H1 (cell line): ENCODE data around the gene KRT1. TPM values are rescaled to one million over a fixed set of nuclear protein-coding genes. Genes with fewer than 3 reads are reported as not detected.

Experiments used
- CTCF ChIA-PET: fragments of 300-600 bp; sonication (Branson Sonifier 250); formaldehyde crosslinking; loops from one replicate; lab custom pipeline; 2021; ENCODE audit not compliant: partially characterized antibody; lab: Charles Lee
- POLR2A ChIA-PET: fragments of 300-600 bp; sonication (Branson Sonifier 250); formaldehyde crosslinking; loops from one replicate; lab custom pipeline; 2021; ENCODE audit warnings: inconsistent platforms; ENCODE audit not compliant: partially characterized antibody; lab: Charles Lee
- DNase-seq, 2 experiments: peaks; one replicate each; pipeline versions ENCODE4 v3.0.0 to v3.0.0-alpha.2; 2010 to 2022; ENCODE audit warnings: low spot score in 2 of 2, low read depth in 1 of 2, mixed read lengths in 1 of 2
- FAIRE-seq: peaks from 2 replicates; lab custom pipeline; 2011; peaks lifted over from hg19 to GRCh38; lab: Jason Lieb, UNC
- H2AFZ ChIP-seq: 2 replicates; pipeline ENCODE4 v1.8.1; 2012; ENCODE audit warnings: low read length, inconsistent platforms
- H2AK5ac ChIP-seq: 2 replicates; pipeline ENCODE4 v1.6.1; 2013; ENCODE audit warnings: low read depth, low read length
- H2BK120ac ChIP-seq: replicated peaks from 2 replicates; pipeline ENCODE3; 2013; ENCODE audit warnings: low read depth, low read length, inconsistent platforms
- H2BK12ac ChIP-seq: 2 replicates; pipeline ENCODE4 v1.6.1; 2013; ENCODE audit warnings: low read depth, low read length
- H2BK15ac ChIP-seq: 2 replicates; pipeline ENCODE4 v1.6.1; 2013; ENCODE audit warnings: low read length
- H2BK20ac ChIP-seq: 2 replicates; pipeline ENCODE4 v1.6.1; 2013; ENCODE audit warnings: low read length
- H2BK5ac ChIP-seq: 2 replicates; pipeline ENCODE4 v1.6.1; 2013; ENCODE audit warnings: low read depth, low read length
- H3K14ac ChIP-seq: 2 replicates; pipeline ENCODE4 v1.6.1; 2013; ENCODE audit warnings: inconsistent platforms; ENCODE audit not compliant: insufficient read length
- H3K18ac ChIP-seq: 2 replicates; pipeline ENCODE4 v1.6.1; 2013; ENCODE audit warnings: low read length; ENCODE audit errors: extremely low read depth
- H3K23ac ChIP-seq: 2 replicates; pipeline ENCODE4 v1.6.1; 2013; ENCODE audit warnings: inconsistent platforms; ENCODE audit not compliant: insufficient read length
- H3K23me2 ChIP-seq: 2 replicates; pipeline ENCODE4 v1.6.1; 2013; ENCODE audit warnings: low read depth, low read length
- H3K27ac ChIP-seq: 2 replicates; pipeline ENCODE4 v1.6.1; 2011; ENCODE audit warnings: low read depth, low read length, inconsistent platforms
- H3K27me3 ChIP-seq, 4 experiments: replicated peaks in 1 of 4; 1 replicate in 1 of 4; 2 replicates in 3 of 4; pipeline versions ENCODE4 v1.6.1 to v1.8.1; 2011 to 2013; ENCODE audit warnings: low read length in 3 of 4, mild to moderate bottlenecking in 3 of 4, inconsistent platforms in 2 of 4, mixed read lengths in 2 of 4, moderate library complexity in 1 of 4; ENCODE audit not compliant: control insufficient read depth in 3 of 4, insufficient read depth in 3 of 4; ENCODE audit errors: extremely low read depth in 1 of 4
- H3K36me3 ChIP-seq, 4 experiments: 2 replicates each; pipeline versions ENCODE4 v1.6.1 to v1.8.1; 2011 to 2013; ENCODE audit warnings: mild to moderate bottlenecking in 4 of 4, low read length in 3 of 4, moderate library complexity in 2 of 4, control low read depth in 1 of 4, inconsistent platforms in 1 of 4; ENCODE audit not compliant: insufficient read depth in 4 of 4, control insufficient read depth in 2 of 4
- H3K4ac ChIP-seq: replicated peaks from 2 replicates; pipeline ENCODE3; 2013; ENCODE audit warnings: low read length, low read depth, mixed read lengths, inconsistent platforms; ENCODE audit not compliant: insufficient read length
- H3K4me1 ChIP-seq, 4 experiments: replicated peaks in 1 of 4; 1 replicate in 1 of 4; 2 replicates in 3 of 4; pipeline versions ENCODE4 v1.6.1 to v1.8.1; 2011 to 2013; ENCODE audit warnings: low read length in 3 of 4, inconsistent platforms in 2 of 4, mixed read lengths in 1 of 4; ENCODE audit not compliant: insufficient read depth in 4 of 4, control insufficient read depth in 3 of 4
- H3K4me2 ChIP-seq, 2 experiments: 2 replicates each; pipeline versions ENCODE4 v1.6.1 to v1.8.1; 2011 to 2013; ENCODE audit warnings: low read depth in 2 of 2, low read length in 2 of 2, control low read depth in 1 of 2, inconsistent platforms in 1 of 2, mild to moderate bottlenecking in 1 of 2; ENCODE audit not compliant: insufficient read depth in 1 of 2
- H3K4me3 ChIP-seq, 4 experiments: fragments of 200-600, 300-600 bp in 1 of 4; sonication (generic), shearing (Covaris generic), sonication (Bioruptor Twin) in 1 of 4; 2 replicates each; pipeline versions ENCODE4 v1.5.1 to v1.8.1; 2011 to 2016; ENCODE audit warnings: low read length in 4 of 4, low read depth in 3 of 4, control low read depth in 2 of 4, inconsistent platforms in 2 of 4, mild to moderate bottlenecking in 2 of 4, mixed read lengths in 1 of 4, moderate library complexity in 1 of 4; ENCODE audit not compliant: insufficient read depth in 2 of 4; ENCODE audit errors: extremely low read depth in 1 of 4
- H3K56ac ChIP-seq: replicated peaks from 2 replicates; pipeline ENCODE3; 2013; ENCODE audit warnings: low read depth, mild to moderate bottlenecking, mixed read lengths, low read length, inconsistent platforms; ENCODE audit not compliant: insufficient read length
- H3K79me1 ChIP-seq: 2 replicates; pipeline ENCODE4 v1.6.1; 2013; ENCODE audit warnings: low read depth, low read length, control low read depth
- H3K79me2 ChIP-seq, 2 experiments: 2 replicates each; pipeline versions ENCODE4 v1.6.1 to v1.8.1; 2012 to 2013; ENCODE audit warnings: low read length in 2 of 2, mild to moderate bottlenecking in 2 of 2, inconsistent platforms in 1 of 2; ENCODE audit not compliant: insufficient read depth in 2 of 2, control insufficient read depth in 1 of 2
- H3K9ac ChIP-seq, 4 experiments: replicated peaks in 1 of 4; 1 replicate in 1 of 4; 2 replicates in 3 of 4; pipeline versions ENCODE4 v1.6.1 to v1.8.1; 2011 to 2013; ENCODE audit warnings: low read depth in 3 of 4, low read length in 3 of 4, control low read depth in 2 of 4, mild to moderate bottlenecking in 2 of 4, moderate library complexity in 2 of 4, inconsistent platforms in 1 of 4; ENCODE audit errors: extremely low read depth in 1 of 4
- H3K9me3 ChIP-seq, 2 experiments: 2 replicates each; pipeline versions ENCODE4 v1.6.1 to v1.8.1; 2012 to 2013; ENCODE audit warnings: mild to moderate bottlenecking in 2 of 2, moderate library complexity in 2 of 2, control low read depth in 1 of 2, inconsistent platforms in 1 of 2, low read depth in 1 of 2, low read length in 1 of 2, mixed read lengths in 1 of 2; ENCODE audit not compliant: insufficient read depth in 2 of 2
- H4K20me1 ChIP-seq, 2 experiments: replicated peaks in 1 of 2; 2 replicates each; pipeline versions ENCODE3 to v1.8.1; 2011 to 2013; ENCODE audit warnings: inconsistent platforms in 2 of 2, low read length in 2 of 2, mild to moderate bottlenecking in 1 of 2; ENCODE audit not compliant: insufficient read depth in 2 of 2, control insufficient read depth in 1 of 2
- H4K5ac ChIP-seq: 2 replicates; pipeline ENCODE4 v1.6.1; 2013; ENCODE audit warnings: low read length, low read depth, mixed read lengths, inconsistent platforms; ENCODE audit not compliant: insufficient read length
- H4K8ac ChIP-seq: 2 replicates; pipeline ENCODE4 v1.8.0; 2013; ENCODE audit warnings: mild to moderate bottlenecking, moderate library complexity, low read length, inconsistent platforms; ENCODE audit not compliant: insufficient read depth; ENCODE audit errors: extremely low read depth
- H4K91ac ChIP-seq: replicated peaks from 2 replicates; pipeline ENCODE3; 2013; ENCODE audit warnings: low read length, mixed read lengths, inconsistent platforms; ENCODE audit not compliant: insufficient read length
- E2F6 ChIP-seq: IDR thresholded peaks from 2 replicates; pipeline ENCODE4 v1.6.1; 2012; ENCODE audit warnings: inconsistent platforms
- EP300 ChIP-seq, 2 experiments: IDR thresholded peaks; 1 replicate in 1 of 2; 2 replicates in 1 of 2; pipeline ENCODE4 v1.6.1; 2011 to 2012; ENCODE audit warnings: low read depth in 2 of 2, low read length in 2 of 2, mild to moderate bottlenecking in 2 of 2, borderline replicate concordance in 1 of 2, inconsistent platforms in 1 of 2, moderate library complexity in 1 of 2
- EZH2 ChIP-seq: fragments of 200-600 bp; sonication (generic); IDR thresholded peaks from 2 replicates; pipeline ENCODE4 v1.7.1; 2012; ENCODE audit warnings: low read depth, mild to moderate bottlenecking, moderate library complexity, low read length, inconsistent platforms; ENCODE audit not compliant: severe bottlenecking
- PHF8 ChIP-seq: fragments of 200-600 bp; sonication (generic); conservative IDR thresholded peaks from 2 replicates; pipeline ENCODE4 v1.7.1; 2012; ENCODE audit warnings: low read depth, mild to moderate bottlenecking, inconsistent platforms, low read length, moderate library complexity
- SP1 ChIP-seq: IDR thresholded peaks from 2 replicates; pipeline ENCODE4 v1.6.1; 2011; ENCODE audit warnings: low read depth, low read length
- TAF7 ChIP-seq: optimal IDR thresholded peaks from 2 replicates; pipeline ENCODE3; 2011; ENCODE audit warnings: low read depth, mild to moderate bottlenecking, inconsistent platforms, low read length, moderate library complexity, borderline replicate concordance
- TEAD4 ChIP-seq: IDR thresholded peaks from 2 replicates; pipeline ENCODE4 v1.6.1; 2012; ENCODE audit warnings: low read depth, low read length, inconsistent platforms, mixed read lengths
- WGBS, 2 experiments: shearing (Covaris generic) in 1 of 2; methylation state at CpG; one replicate each; pipeline versions ENCODE4 v1.1.6 to v1.1.7; 2013 to 2015; ENCODE audit warnings: low lambda C conversion rate in 2 of 2, mixed read lengths in 2 of 2, inconsistent platforms in 1 of 2, low coverage in 1 of 2, missing lambda C conversion rate in 1 of 2; ENCODE audit not compliant: insufficient replicate concordance in 2 of 2, insufficient coverage in 1 of 2, insufficient read length in 1 of 2; ENCODE audit errors: extremely low coverage in 1 of 2, missing lambda C conversion rate in 1 of 2; 5-methylcytosine and 5-hydroxymethylcytosine counted together
- polyA plus RNA-seq, 7 experiments: library from polyadenylated mRNA; depleted of rRNA in 3 of 7; stranded (reverse) in 5 of 7; unstranded in 2 of 7; fragments of >200 nt in 5 of 7; fragments of 200-250 nt in 2 of 7; gene quantifications; 1 replicate in 5 of 7; 2 replicates in 1 of 7; 4 replicates in 1 of 7; pipeline versions ENCODE4 v1.2.1 to v1.2.3, GENCODE V29; 2011 to 2013; ENCODE audit warnings: missing spikeins in 2 of 7, mixed read lengths in 2 of 7
- total RNA-seq: library from RNA; stranded (reverse); fragmentation: NEBNext Ultra II Directional; extraction: Animal tissue kit (Norgen Biotek cat#: 25700); gene quantifications from 2 replicates; pipeline ENCODE4 v1.2.1, GENCODE V29; 2021
- TF ChIP-seq, protein P1 (sequence below), 3 experiments: IDR thresholded peaks; 1 replicate in 2 of 3; 2 replicates in 1 of 3; pipeline versions ENCODE4 v1.5.1 to v1.6.1; 2011; ENCODE audit warnings: low read length in 3 of 3, mild to moderate bottlenecking in 3 of 3, inconsistent platforms in 2 of 3, low read depth in 1 of 3, moderate library complexity in 1 of 3; ENCODE audit not compliant: insufficient read depth in 1 of 3; ENCODE audit errors: control extremely low read depth in 1 of 3

The KRT1 gene
- total and polyA plus RNA-seq, 2 of the 8 experiments (the other 6 are each of a cell fraction or from before 2014, with no cell fraction given) = not detected

DNA sequence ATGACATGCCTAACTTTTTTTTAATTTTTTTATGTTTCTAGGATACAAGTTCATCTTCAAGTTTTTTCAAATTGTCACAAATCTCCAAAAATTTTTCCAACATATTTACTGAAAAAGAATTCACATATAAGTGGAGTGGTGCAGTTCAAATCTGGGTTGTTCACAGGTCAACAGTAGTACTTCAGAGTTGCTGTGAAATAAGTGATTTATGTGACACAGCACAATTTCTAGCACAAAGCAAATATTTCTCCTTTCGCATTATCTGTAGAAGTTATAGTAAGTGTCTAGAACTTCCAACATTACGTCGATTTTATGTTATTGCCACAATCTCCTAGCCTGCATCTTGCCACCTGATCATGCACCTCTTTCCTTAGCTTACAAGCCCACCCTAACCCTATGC is 18.5 kb downstream of the KRT1 start:
- DNase-seq (no peak), FAIRE-seq (no peak)
- Histone ChIP-seq H2BK12ac (no peak overlapping the region), H4K91ac (no peak overlapping the region), H3K4ac (no peak overlapping the region), H3K18ac (no peak overlapping the region), H3K9me3 (no peaks in the 10 kb centered on the region), H3K79me2 (no peaks in the 10 kb centered on the region), H3K79me1 (no peaks in the 10 kb centered on the region), H3K14ac (no peak overlapping the region), H3K4me2 (no peak overlapping the region), H3K27ac (no peak overlapping the region), H2AFZ (no peak overlapping the region), H2AK5ac (no peak overlapping the region), H2BK5ac (no peak overlapping the region), H3K4me3 (no peak overlapping the region), H2BK120ac (no peak overlapping the region), H2BK20ac (no peak overlapping the region), H3K9ac (no peak overlapping the region), H3K23me2 (no peaks in the 10 kb centered on the region), H3K27me3 (no peaks in the 10 kb centered on the region), H3K56ac (no peak overlapping the region), H2BK15ac (no peak overlapping the region), H4K8ac (no peak overlapping the region), H4K20me1 (no peaks in the 10 kb centered on the region), H4K5ac (no peak overlapping the region), H3K23ac (no peak overlapping the region), H3K36me3 (no peaks in the 10 kb centered on the region), H3K4me1 (no peaks in the 10 kb centered on the region)
- TF ChIP-seq TAF7 (no peak), TEAD4 (no peak), E2F6 (no peak), SP1 (no peak), EP300 (IDR thresholded peaks at IDR 0.05; ENCODE audit: borderline replicate concordance in 1 of 2, low read depth in 2 of 2, low read length in 2 of 2) (no peak), PHF8 (no peak), EZH2 (no peak)
- TF ChIP-seq, protein P1, sequence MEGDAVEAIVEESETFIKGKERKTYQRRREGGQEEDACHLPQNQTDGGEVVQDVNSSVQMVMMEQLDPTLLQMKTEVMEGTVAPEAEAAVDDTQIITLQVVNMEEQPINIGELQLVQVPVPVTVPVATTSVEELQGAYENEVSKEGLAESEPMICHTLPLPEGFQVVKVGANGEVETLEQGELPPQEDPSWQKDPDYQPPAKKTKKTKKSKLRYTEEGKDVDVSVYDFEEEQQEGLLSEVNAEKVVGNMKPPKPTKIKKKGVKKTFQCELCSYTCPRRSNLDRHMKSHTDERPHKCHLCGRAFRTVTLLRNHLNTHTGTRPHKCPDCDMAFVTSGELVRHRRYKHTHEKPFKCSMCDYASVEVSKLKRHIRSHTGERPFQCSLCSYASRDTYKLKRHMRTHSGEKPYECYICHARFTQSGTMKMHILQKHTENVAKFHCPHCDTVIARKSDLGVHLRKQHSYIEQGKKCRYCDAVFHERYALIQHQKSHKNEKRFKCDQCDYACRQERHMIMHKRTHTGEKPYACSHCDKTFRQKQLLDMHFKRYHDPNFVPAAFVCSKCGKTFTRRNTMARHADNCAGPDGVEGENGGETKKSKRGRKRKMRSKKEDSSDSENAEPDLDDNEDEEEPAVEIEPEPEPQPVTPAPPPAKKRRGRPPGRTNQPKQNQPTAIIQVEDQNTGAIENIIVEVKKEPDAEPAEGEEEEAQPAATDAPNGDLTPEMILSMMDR (IDR thresholded peaks at IDR 0.05; ENCODE audit: control extremely low read depth in 1 of 3, insufficient read depth in 1 of 3, low read depth in 1 of 3, low read length in 3 of 3) = no peak
- 79% methylated on average over 3 of the region's 3 CpGs; no CpG with 5 or more reads in 1 of the 2 experiments for WGBS, 2 experiments
- CTCF ChIA-PET = interaction anchor here (0.6 to 3.2 kb wide), 6 partner anchors 11 to 291 kb away, joined by 3 to 12 read pairs (median 5); no protein-coding TSS in a partner anchor
- POLR2A ChIA-PET = no interaction called here
